GM12865 (cell line): ENCODE results near the gene SORCS2.

ENCODE experiments used
- DNase-seq: peaks from one replicate; pipeline ENCODE4 v3.0.0; 2010; ENCODE audit warnings: low read depth
- H3K4me3 ChIP-seq: 2 replicates; pipeline ENCODE4 v1.5.1; 2011; ENCODE audit warnings: mild to moderate bottlenecking, low read depth, low read length, control low read depth
- TF ChIP-seq, protein P1 (sequence below): IDR thresholded peaks from 2 replicates; pipeline ENCODE4 v1.5.1; 2011; ENCODE audit warnings: low read length, control low read depth, low read depth, inconsistent platforms; ENCODE audit not compliant: insufficient read depth; ENCODE audit errors: missing control alignments

SORCS2 gene

DNA sequence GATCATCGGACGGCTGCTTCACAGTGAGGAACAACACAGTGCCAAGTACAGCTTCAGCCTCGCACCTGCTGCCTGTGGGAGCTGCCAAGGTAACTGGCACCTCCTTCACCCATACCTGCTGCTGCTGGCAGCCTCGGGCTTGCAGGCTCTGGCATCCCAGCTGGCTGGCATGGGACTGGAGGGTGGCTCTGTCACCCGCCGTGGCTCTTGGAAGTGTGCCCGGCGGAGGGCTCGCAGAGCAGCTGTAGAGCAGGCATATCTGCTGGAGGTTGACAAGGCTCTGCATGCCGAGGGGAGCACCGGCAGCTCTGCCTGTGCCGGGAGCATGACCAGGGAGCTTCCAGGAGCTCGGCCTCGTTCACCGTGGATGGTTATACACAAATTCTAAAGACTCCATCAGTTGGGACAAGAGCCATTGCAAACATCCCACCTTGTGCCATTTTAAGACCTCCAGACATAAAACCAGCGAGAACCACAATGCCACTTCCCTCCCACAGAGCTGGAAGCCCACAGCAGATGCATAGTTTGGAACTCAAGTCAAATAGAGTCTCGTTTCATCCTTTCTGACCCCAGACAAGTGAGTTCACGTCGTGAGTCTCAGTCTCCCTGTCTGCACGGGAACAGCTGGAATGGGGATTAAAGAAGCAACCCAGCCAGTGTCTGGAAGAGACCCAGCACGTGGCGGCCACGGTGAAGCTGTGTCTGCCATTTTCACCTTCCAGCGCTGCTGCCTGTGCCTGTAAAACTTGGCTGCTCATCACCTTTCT lies 326.7 kb downstream of the SORCS2 start:
- no peak for DNase-seq
- TF ChIP-seq, protein P1, sequence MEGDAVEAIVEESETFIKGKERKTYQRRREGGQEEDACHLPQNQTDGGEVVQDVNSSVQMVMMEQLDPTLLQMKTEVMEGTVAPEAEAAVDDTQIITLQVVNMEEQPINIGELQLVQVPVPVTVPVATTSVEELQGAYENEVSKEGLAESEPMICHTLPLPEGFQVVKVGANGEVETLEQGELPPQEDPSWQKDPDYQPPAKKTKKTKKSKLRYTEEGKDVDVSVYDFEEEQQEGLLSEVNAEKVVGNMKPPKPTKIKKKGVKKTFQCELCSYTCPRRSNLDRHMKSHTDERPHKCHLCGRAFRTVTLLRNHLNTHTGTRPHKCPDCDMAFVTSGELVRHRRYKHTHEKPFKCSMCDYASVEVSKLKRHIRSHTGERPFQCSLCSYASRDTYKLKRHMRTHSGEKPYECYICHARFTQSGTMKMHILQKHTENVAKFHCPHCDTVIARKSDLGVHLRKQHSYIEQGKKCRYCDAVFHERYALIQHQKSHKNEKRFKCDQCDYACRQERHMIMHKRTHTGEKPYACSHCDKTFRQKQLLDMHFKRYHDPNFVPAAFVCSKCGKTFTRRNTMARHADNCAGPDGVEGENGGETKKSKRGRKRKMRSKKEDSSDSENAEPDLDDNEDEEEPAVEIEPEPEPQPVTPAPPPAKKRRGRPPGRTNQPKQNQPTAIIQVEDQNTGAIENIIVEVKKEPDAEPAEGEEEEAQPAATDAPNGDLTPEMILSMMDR = no peak

DNA sequence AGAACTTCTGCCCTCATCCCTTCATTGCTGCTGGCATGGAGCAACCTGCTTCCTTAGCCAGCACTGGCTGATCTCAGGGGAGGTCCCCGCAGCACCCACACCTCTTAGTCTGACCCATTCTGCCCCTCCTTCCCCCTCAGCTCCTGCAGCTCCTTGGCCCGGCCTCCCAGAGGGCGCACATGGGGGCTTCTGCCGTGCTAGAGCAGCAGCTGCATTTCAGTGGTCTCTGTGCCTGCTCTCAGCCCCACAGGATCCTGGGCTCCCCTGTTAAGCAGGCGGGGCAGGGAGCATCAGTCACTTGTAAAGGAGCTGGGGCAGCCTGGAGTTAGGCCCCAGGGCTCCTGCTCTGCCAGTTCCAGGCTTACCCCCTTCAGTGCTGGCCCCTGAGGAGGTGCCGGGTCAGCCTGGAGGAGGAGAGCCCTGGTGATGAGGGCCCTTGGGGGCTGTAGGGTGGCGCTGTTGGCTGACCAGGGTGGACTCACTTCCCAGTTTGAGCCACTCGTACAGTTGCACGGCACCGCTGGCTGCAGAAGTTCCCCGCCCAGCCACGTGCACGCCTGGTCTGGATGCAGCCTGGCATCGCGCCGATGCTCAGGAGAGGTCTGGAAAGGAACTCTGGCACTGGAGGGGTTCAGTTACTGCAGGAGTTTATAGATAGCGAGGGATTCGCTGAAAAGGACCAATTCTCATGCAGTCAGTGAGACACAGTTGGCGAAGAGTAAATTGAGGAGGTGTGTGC lies 327.5 kb downstream of the SORCS2 start:
- DNase-seq = no peak
- TF ChIP-seq, protein P1 = no peak
- H3K4me3 ChIP-seq = no peak overlapping the region

More for the DNA sequence above, 326.7 kb downstream of the SORCS2 start:
- no peak overlapping the region for H3K4me3 ChIP-seq

DNA sequence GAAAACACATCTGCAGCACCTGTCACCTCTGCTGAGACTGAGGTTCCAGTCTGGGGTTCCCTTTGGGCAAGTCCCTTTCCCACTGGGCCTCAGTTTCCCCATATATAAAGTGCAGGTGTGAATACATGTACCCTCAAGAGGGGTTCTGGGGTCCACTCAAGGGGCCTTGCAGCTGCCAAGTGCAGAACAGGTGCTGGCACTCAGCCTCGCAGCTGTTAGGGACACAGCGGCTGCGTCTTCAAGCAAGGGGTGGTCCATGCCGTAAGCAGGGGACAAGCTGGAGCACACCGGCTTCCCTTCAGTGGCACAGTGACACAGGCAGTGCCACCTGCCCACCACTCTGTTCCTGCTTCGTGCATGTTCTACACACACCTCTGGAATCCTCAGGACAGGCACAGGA lies 329.3 kb downstream of the SORCS2 start:
- TF ChIP-seq, protein P1 = no peak
- H3K4me3 ChIP-seq = no peak overlapping the region
- no peak for DNase-seq

DNA sequence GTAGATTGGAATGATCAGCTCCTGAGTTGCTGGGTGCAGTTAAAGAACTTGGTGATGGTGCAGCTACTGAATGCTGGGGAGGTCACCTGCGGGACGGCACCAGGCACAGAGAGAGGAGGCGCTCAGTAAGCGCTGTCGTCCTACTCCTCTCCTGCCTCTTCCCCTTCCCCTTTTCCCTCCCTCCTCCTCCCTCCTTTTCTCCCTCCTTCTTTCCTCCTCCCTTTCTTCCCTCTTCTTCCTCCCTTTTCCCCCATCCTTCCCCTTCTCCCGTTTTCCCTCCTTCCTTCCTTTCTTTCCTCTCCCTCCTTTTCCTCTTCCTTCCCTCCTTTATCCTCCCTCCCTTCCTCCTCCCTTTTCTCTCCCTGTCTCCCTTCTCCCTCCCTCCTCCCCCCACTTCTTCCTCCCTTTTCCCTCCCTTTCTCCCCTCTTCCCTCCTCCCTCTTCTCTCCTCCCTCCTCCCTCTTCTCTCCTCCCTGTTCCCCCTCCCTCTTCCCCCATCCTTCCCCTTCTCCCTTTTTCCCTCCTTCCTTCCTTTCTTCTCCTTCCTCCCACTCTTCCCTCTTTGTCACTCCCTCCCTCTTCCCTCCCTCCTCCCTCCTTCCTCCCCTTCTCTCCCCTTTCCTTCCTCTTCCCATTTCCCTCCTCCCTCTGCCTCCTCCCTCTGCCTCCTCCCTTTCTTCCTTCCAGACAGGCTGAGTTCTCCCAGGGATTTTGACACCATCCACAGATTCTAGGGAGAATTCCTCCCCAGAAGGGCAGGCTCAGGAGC lies 330.3 kb downstream of the SORCS2 start:
- no peak overlapping the region for H3K4me3 ChIP-seq
- DNase-seq = no peak
- TF ChIP-seq, protein P1 = no peak

DNA sequence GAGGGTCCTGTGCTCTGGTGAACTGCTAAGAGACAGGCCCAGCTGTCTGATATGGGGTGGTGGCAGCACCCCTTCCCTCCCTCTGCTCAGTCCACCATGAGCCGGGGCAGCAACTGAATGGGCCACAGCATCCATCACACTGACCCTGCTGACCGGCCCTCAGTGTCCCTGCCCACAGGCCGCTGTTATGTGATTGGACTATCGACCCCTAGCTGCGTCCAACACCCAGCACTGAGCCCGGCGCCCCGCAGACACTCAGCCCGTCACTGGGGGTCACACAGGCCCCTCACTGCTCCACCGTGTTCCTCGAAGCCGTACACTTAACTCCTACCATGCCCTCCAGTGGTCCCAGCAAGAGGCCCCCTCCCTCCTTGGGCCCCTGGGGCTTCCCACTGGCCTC lies 331.2 kb downstream of the SORCS2 start:
- DNase-seq = no peak
- TF ChIP-seq, protein P1 = no peak
- no peak overlapping the region for H3K4me3 ChIP-seq

DNA sequence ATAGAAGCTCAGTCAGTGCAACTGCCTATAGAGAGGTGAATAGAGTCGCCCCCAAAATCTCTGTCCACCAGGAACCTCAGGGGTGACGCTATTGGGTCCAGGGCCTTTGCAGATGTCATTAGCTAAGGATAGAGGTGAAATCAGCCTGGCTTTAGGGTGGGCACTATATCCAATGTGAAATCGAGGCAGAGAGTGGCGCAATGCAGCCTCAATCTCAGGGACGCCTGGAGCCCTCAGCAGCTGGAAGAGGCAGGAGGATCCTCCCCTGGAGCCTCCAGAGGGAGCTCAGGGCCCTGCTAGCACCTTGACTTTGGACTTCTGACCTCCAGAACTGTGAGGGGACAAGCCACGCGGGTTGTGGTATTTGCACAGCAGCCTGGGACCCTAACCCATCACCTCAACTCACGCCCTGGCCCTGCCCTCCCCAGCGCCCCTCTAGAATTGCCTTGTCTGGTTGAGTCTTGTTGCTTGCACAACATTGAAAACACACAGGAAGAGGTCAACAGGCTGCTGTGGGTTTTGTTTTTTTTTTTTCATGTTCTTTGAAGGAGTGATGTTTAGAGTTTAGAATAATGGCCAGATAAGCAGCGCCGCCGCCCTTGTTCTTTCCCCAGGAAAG lies 331.8 kb downstream of the SORCS2 start:
- H3K4me3 ChIP-seq = no peak overlapping the region
- DNase-seq = no peak
- TF ChIP-seq, protein P1 = no peak
